ENCODE data around the gene REEP1.
"Not testable (repeated sequence)": the region's sequence is repeated elsewhere in the genome, so short reads cannot be mapped to it uniquely, and the experiment has no call there.

Gene REEP1

GRCh38 chr2:86201671-86202335 is 135.6 kb downstream of the REEP1 start:
- H3K4me2 ChIP-seq, result peak overlapping the region in 3 of 11 experiments; percentile 11 to 85 (median 26); a peak in 4 of 22 replicates
- peaks cover 12 to 32% (median 17%) of the 10 kb centered on the region in 11 experiments for H3K36me3 ChIP-seq
- H3K27ac ChIP-seq, result no peak overlapping the region
- no peaks in the 10 kb centered on the region for H3K9me3 ChIP-seq (replicated peaks in 1 of 11)
- H3K4me1 ChIP-seq, result peaks cover 23 to 44% (median 32%) of the 10 kb centered on the region in 10 experiments
- peaks cover 0 to 23% (median 14%) of the 10 kb centered on the region in 11 experiments; a peak in 11 of 22 replicates for H4K20me1 ChIP-seq
- no peak for TF ChIP-seq Cebpa-rat (IDR thresholded peaks at IDR 0.05)
- no peak overlapping the region for H3K4me3 ChIP-seq
- H3K9ac ChIP-seq, result 0 out of 22 replicates have a peak overlapping the region, but pooled peaks of 1 of the 11 experiments have one; percentile 13
- no peaks in the 10 kb centered on the region for H3K27me3 ChIP-seq

- Histone ChIP-seq H3K4me2 (peak overlapping the region; percentile 77 to 92 (median 83)), H3K36me3 (peaks cover 0 to 19% (median 4%) of the 10 kb centered on the region in 11 experiments; a peak in 16 of 22 replicates), H3K4me1 (peaks cover 32 to 55% (median 41%) of the 10 kb centered on the region in 10 experiments), H3K4me3 (peak overlapping the region; percentile 72 to 87 (median 80); a peak in 18 of 20 replicates), H3K9ac (peak overlapping the region in 9 of 11 experiments; percentile 83 to 93 (median 89); a peak in 17 of 22 replicates), H4K20me1 (peaks cover 0 to 17% (median 12%) of the 10 kb centered on the region in 11 experiments; a peak in 11 of 22 replicates)
- H3K27ac ChIP-seq; H3K9me3 ChIP-seq (replicated peaks in 1 of 11); H3K27me3 ChIP-seq: not testable (repeated sequence)
Observed at GRCh38 chr2:86200564-86200963, 136.9 kb downstream of the REEP1 start.

GRCh38 chr2:86199834-86200177 is 137.6 kb downstream of the REEP1 start:
- peak overlapping the region; percentile 80 to 93 (median 89) for H3K9ac ChIP-seq
- H3K4me2 ChIP-seq, result peak overlapping the region; percentile 77 to 92 (median 83)
- H3K27me3 ChIP-seq, result no peaks in the 10 kb centered on the region
- H3K27ac ChIP-seq, result peak overlapping the region; percentile 72 to 91 (median 83)
- peaks cover 0 to 12% (median 0%) of the 10 kb centered on the region in 11 experiments; a peak in 3 of 22 replicates for H3K36me3 ChIP-seq
- TF ChIP-seq Cebpa-rat (IDR thresholded peaks at IDR 0.05), result no peak
- H3K4me1 ChIP-seq, result peaks cover 32 to 55% (median 40%) of the 10 kb centered on the region in 10 experiments
- H3K4me3 ChIP-seq, result peak overlapping the region; percentile 72 to 87 (median 80)
- no peaks in the 10 kb centered on the region for H3K9me3 ChIP-seq (replicated peaks in 1 of 11)
- H4K20me1 ChIP-seq, result peaks cover 0 to 10% (median 5%) of the 10 kb centered on the region in 11 experiments; a peak in 13 of 22 replicates

- H3K9me3 ChIP-seq (replicated peaks in 1 of 11), result no peaks in the 10 kb centered on the region
- peaks cover 34 to 39% (median 37%) of the 10 kb centered on the region in 11 experiments; a peak in 21 of 22 replicates for H4K20me1 ChIP-seq
- H3K4me2 ChIP-seq, result peak overlapping the region; percentile 74 to 97 (median 94)
- H3K4me1 ChIP-seq, result peaks cover 43 to 67% (median 50%) of the 10 kb centered on the region in 10 experiments
- H3K27me3 ChIP-seq, result no peaks in the 10 kb centered on the region
- TF ChIP-seq Cebpa-rat (IDR thresholded peaks at IDR 0.05), result no peak
- peak overlapping the region; percentile 75 to 94 (median 86) for H3K4me3 ChIP-seq
- H3K27ac ChIP-seq, result peak overlapping the region; percentile 94 to 100 (median 99)
- peak overlapping the region; percentile 93 to 100 (median 99) for H3K9ac ChIP-seq
- peaks cover 9 to 26% (median 24%) of the 10 kb centered on the region in 11 experiments; a peak in 21 of 22 replicates for H3K36me3 ChIP-seq
Observed at GRCh38 chr2:86195808-86196387, 141.5 kb downstream of the REEP1 start.

- Histone ChIP-seq H3K27ac (peak within 1 kb of the TSS; percentile 94 to 100 (median 99)), H3K4me2 (peak within 1 kb of the TSS; percentile 74 to 99 (median 94)), H3K4me3 (peak within 1 kb of the TSS; percentile 75 to 94 (median 86)), H3K9ac (peak within 1 kb of the TSS; percentile 93 to 100 (median 99)), H3K27me3 (no peaks in the 10 kb centered on the region), H3K9me3 (replicated peaks in 1 of 11) (no peaks in the 10 kb centered on the region), H4K20me1 (peaks cover 40 to 46% (median 44%) of the 10 kb centered on the region in 11 experiments; a peak in 21 of 22 replicates), H3K36me3 (peaks cover 16 to 33% (median 30%) of the 10 kb centered on the region in 11 experiments; a peak in 21 of 22 replicates), H3K4me1 (peaks cover 39 to 67% (median 47%) of the 10 kb centered on the region in 10 experiments)
- TF ChIP-seq Cebpa-rat (IDR thresholded peaks at IDR 0.05), result no peak
Observed at GRCh38 chr2:86195055-86195807, 142.2 kb downstream of the REEP1 start, which contains the start of gene IMMT. Gene IMMT (minus strand): TSS chr2:86195462. CDS start chr2:86195382, 80 bp downstream.

GRCh38 chr2:86194751-86195054 is 142.7 kb downstream of the REEP1 start:
- Histone ChIP-seq H4K20me1 (peaks cover 44 to 51% (median 49%) of the 10 kb centered on the region in 11 experiments; a peak in 21 of 22 replicates), H3K27ac (peak overlapping the region; percentile 94 to 100 (median 99)), H3K36me3 (peaks cover 21 to 38% (median 35%) of the 10 kb centered on the region in 11 experiments; a peak in 21 of 22 replicates), H3K4me1 (peaks cover 41 to 71% (median 49%) of the 10 kb centered on the region in 10 experiments), H3K4me3 (peak overlapping the region; percentile 75 to 94 (median 86)), H3K9ac (peak overlapping the region; percentile 93 to 100 (median 99)), H3K27me3 (no peaks in the 10 kb centered on the region), H3K9me3 (replicated peaks in 1 of 11) (no peaks in the 10 kb centered on the region), H3K4me2 (peak overlapping the region; percentile 74 to 99 (median 93))
- no peak for TF ChIP-seq Cebpa-rat (IDR thresholded peaks at IDR 0.05)

- Histone ChIP-seq H4K20me1 (peaks cover 49 to 58% (median 56%) of the 10 kb centered on the region in 11 experiments; a peak in 21 of 22 replicates), H3K4me2 (peak overlapping the region; percentile 74 to 99 (median 93)), H3K4me3 (peak overlapping the region; percentile 75 to 94 (median 86))
Observed at GRCh38 chr2:86193901-86194567, 143.4 kb downstream of the REEP1 start.

More at GRCh38 chr2:86193901-86194567, 143.4 kb downstream of the REEP1 start:
- Histone ChIP-seq H3K36me3 (peaks cover 21 to 45% (median 40%) of the 10 kb centered on the region in 11 experiments; a peak in 21 of 22 replicates), H3K9me3 (replicated peaks in 1 of 11) (no peaks in the 10 kb centered on the region), H3K9ac (peak overlapping the region; percentile 93 to 100 (median 99)), H3K4me1 (peaks cover 47 to 77% (median 55%) of the 10 kb centered on the region in 10 experiments), H3K27ac (peak overlapping the region; percentile 6 to 100 (median 99); a peak in 21 of 22 replicates), H3K27me3 (no peaks in the 10 kb centered on the region)
- no peak for TF ChIP-seq Cebpa-rat (IDR thresholded peaks at IDR 0.05)
